Endothelial cell of umbilical vein (primary cell): ENCODE results near the gene EFNA2. TPM values are rescaled to one million over a fixed set of nuclear protein-coding genes. Genes with fewer than 3 reads are reported as not detected.

Experiments used
- BruUV-seq: library from RNA; stranded (reverse); fragments of 400-500 nt; replicated peaks from 2 replicates; lab custom pipeline; 2021; lab: Mats Ljungman, UMichigan
- CTCF ChIA-PET: fragments of 300-600, 350-600 bp; sonication (Branson Sonifier 250); formaldehyde crosslinking; loops from one replicate; lab custom pipeline; 2021; ENCODE audit warnings: antibody characterized with exemption, inconsistent platforms; lab: Charles Lee
- POLR2A ChIA-PET: fragments of 300-600, 350-600 bp; sonication (Branson Sonifier 250); formaldehyde crosslinking; loops from one replicate; lab custom pipeline; 2021; ENCODE audit warnings: antibody characterized with exemption, inconsistent platforms; lab: Charles Lee
- DNase-seq: peaks from one replicate; pipeline ENCODE4 v3.0.0-alpha.2; 2011; ENCODE audit warnings: low read depth, low spot score
- FAIRE-seq: peaks from 2 replicates; lab custom pipeline; 2011; peaks lifted over from hg19 to GRCh38; lab: Jason Lieb, UNC
- H2AFZ ChIP-seq: 2 replicates; pipeline ENCODE4 v1.6.0; 2012; ENCODE audit warnings: low read depth, low read length, control low read depth, inconsistent platforms
- H3K27ac ChIP-seq: 2 replicates; pipeline ENCODE4 v1.5.1; 2011; ENCODE audit warnings: low read depth, mild to moderate bottlenecking, control low read depth, low read length, moderate library complexity; ENCODE audit not compliant: insufficient read depth
- H3K27me3 ChIP-seq, 2 experiments: 2 replicates each; pipeline versions ENCODE4 v1.6.0 to v1.6.1; 2011; ENCODE audit warnings: low read length in 2 of 2, mixed read lengths in 1 of 2; ENCODE audit not compliant: control insufficient read depth in 2 of 2, insufficient read depth in 2 of 2
- H3K36me3 ChIP-seq, 2 experiments: 2 replicates in 1 of 2; 3 replicates in 1 of 2; pipeline ENCODE4 v1.5.1; 2011; ENCODE audit warnings: low read length in 2 of 2, mild to moderate bottlenecking in 1 of 2, moderate library complexity in 1 of 2; ENCODE audit not compliant: control insufficient read depth in 2 of 2, insufficient read depth in 2 of 2; ENCODE audit errors: extremely low read depth in 1 of 2
- H3K4me1 ChIP-seq: 3 replicates; pipeline ENCODE4 v1.5.1; 2011; ENCODE audit warnings: mild to moderate bottlenecking, low read length; ENCODE audit not compliant: control insufficient read depth, insufficient read depth; ENCODE audit errors: extremely low read depth
- H3K4me2 ChIP-seq: 2 replicates; pipeline ENCODE4 v1.6.1; 2011; ENCODE audit warnings: low read length, control low read depth, mixed read lengths; ENCODE audit not compliant: insufficient read depth
- H3K4me3 ChIP-seq, 3 experiments: fragments of 200-600 bp in 1 of 3; sonication (generic), shearing (Covaris generic) in 1 of 3; replicated peaks in 1 of 3; 2 replicates each; pipeline ENCODE4 v1.5.1; 2011 to 2016; ENCODE audit warnings: control low read depth in 3 of 3, low read length in 3 of 3, mild to moderate bottlenecking in 2 of 3, inconsistent platforms in 1 of 3, low read depth in 1 of 3, moderate library complexity in 1 of 3; ENCODE audit not compliant: insufficient read depth in 1 of 3
- H3K79me2 ChIP-seq: 2 replicates; pipeline ENCODE4 v1.6.0; 2012; ENCODE audit warnings: low read length, inconsistent platforms; ENCODE audit not compliant: control insufficient read depth, insufficient read depth
- H3K9ac ChIP-seq: replicated peaks from 2 replicates; pipeline ENCODE3; 2011; ENCODE audit warnings: low read length, control low read depth; ENCODE audit not compliant: insufficient read depth; ENCODE audit errors: extremely low read depth
- H3K9me1 ChIP-seq: replicated peaks from 3 replicates; pipeline ENCODE4 v1.6.0; 2011; ENCODE audit warnings: mild to moderate bottlenecking, low read length; ENCODE audit not compliant: control insufficient read depth, insufficient read depth; ENCODE audit errors: extremely low read depth
- H3K9me3 ChIP-seq: replicated peaks from 2 replicates; pipeline ENCODE4 v1.5.1; 2012; ENCODE audit warnings: low read length, inconsistent platforms; ENCODE audit not compliant: control insufficient read depth, insufficient read depth
- H4K20me1 ChIP-seq: replicated peaks from 2 replicates; pipeline ENCODE3; 2011; ENCODE audit warnings: mild to moderate bottlenecking, low read length; ENCODE audit not compliant: control insufficient read depth, insufficient read depth; ENCODE audit errors: extremely low read depth
- EZH2 ChIP-seq: IDR thresholded peaks from 2 replicates; pipeline ENCODE4 v1.6.1; 2012; ENCODE audit warnings: borderline replicate concordance, low read depth, mild to moderate bottlenecking, moderate library complexity, low read length, inconsistent platforms; ENCODE audit not compliant: severe bottlenecking
- FOS ChIP-seq: IDR thresholded peaks from 2 replicates; pipeline ENCODE4 v1.6.1; 2011; ENCODE audit warnings: mild to moderate bottlenecking, low read length, moderate library complexity, borderline replicate concordance; ENCODE audit not compliant: insufficient read depth
- GATA2 ChIP-seq: IDR thresholded peaks from 2 replicates; pipeline ENCODE4 v1.7.0; 2011; ENCODE audit warnings: low read depth, mild to moderate bottlenecking, moderate library complexity, mixed read lengths, low read length; ENCODE audit not compliant: insufficient read length, insufficient read depth
- JUN ChIP-seq: IDR thresholded peaks from 2 replicates; pipeline ENCODE4 v1.6.1; 2011; ENCODE audit warnings: borderline replicate concordance, low read depth; ENCODE audit not compliant: insufficient read length, insufficient read depth
- MYC ChIP-seq: IDR thresholded peaks from one replicate; pipeline ENCODE4 v1.6.1; 2011; ENCODE audit warnings: mild to moderate bottlenecking, low read depth, low read length
- POLR2A ChIP-seq: IDR thresholded peaks from 2 replicates; pipeline ENCODE4 v1.6.1; 2012; ENCODE audit warnings: low read depth, mild to moderate bottlenecking, control low read depth, low read length
- POLR2AphosphoS5 ChIP-seq: IDR thresholded peaks from 2 replicates; pipeline ENCODE4 v1.6.1; 2012; ENCODE audit warnings: low read depth, mild to moderate bottlenecking, control low read depth, low read length, moderate library complexity; ENCODE audit not compliant: insufficient read depth
- dilution Hi-C: fragments of 300-500 bp; cut with MboI; formaldehyde crosslinking; loops from one replicate; pipeline ENCODE4 v1.15.0; 2019; ENCODE audit warnings: low sequenced_read_pairs; ENCODE audit not compliant: extremely low pct_ligation_motif_present
- intact Hi-C: fragments of 100-400 bp; cut with micrococcal nuclease; formaldehyde crosslinking; loops from one replicate; pipeline ENCODE4 v1.10.0; 2022
- polyA plus RNA-seq, 4 experiments: library from polyadenylated mRNA; depleted of rRNA in 3 of 4; stranded (reverse) in 3 of 4; unstranded in 1 of 4; fragments of >200 nt; gene quantifications; 2 replicates each; pipeline versions ENCODE4 v1.2.1 to v1.2.3, GENCODE V29; 2011 to 2012; ENCODE audit warnings: missing spikeins in 1 of 4
- total RNA-seq: library from RNA; stranded (reverse); gene quantifications from 2 replicates; pipeline ENCODE4 v1.2.3, GENCODE V29; 2021
- TF ChIP-seq, protein P1 (sequence below): IDR thresholded peaks from 2 replicates; pipeline ENCODE4 v1.6.1; 2011; ENCODE audit not compliant: insufficient read depth, insufficient read length
- TF ChIP-seq, protein P2 (sequence below), 2 donors: IDR thresholded peaks; 1 replicate in 1 of 2; 2 replicates in 1 of 2; pipeline ENCODE4 v1.5.1; 2011; ENCODE audit warnings: low read length in 2 of 2, mild to moderate bottlenecking in 2 of 2, moderate library complexity in 2 of 2, control low read depth in 1 of 2, inconsistent platforms in 1 of 2, low read depth in 1 of 2; ENCODE audit not compliant: insufficient read depth in 1 of 2; ENCODE audit errors: extremely low read depth in 1 of 2

EFNA2 gene
- total and polyA plus RNA-seq, 2 donors (not counting 3 experiments of a cell fraction or from before 2014, with no cell fraction given) = 0.52 to 1.1 TPM

DNA sequence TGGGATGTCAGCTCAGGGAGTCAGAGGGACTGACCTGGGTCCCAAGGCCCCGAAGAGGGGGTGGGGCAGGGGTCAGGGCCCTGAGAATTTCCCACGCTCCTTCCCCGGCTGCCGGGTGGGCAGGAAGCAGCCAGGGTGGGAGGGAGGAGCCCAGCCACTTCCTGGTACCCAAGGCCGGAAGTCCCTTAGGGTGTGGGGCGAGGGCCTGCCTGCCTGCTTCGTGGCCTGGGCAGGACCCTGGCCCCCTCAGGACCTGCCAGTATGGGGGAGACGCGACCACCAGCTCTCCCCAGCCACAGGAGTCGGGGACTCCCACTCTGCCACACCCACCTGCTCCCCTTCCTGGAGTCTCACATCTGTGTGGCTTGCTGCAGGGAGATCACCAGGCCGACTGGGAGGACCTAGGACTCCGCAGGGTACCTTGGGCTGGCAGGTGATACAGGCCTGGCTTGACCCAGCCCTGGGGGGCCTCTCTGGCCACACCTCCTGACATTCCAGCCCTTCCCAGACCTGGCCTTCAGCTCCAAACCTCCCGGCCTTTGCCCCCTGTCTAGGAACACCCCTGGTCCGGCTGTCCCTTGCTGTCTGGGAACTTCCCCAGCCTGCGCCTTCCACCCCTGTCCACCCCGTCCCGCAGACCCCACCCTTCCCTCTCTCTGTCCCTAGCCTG lies 26.3 kb upstream of the EFNA2 start:
- Histone ChIP-seq H3K27me3 (no peaks in the 10 kb centered on the region), H3K79me2 (peaks cover 25% of the 10 kb centered on the region), H3K9me1 (no peaks in the 10 kb centered on the region), H3K27ac (peak overlapping the region; percentile 61), H4K20me1 (no peaks in the 10 kb centered on the region), H3K4me1 (peaks cover 47% of the 10 kb centered on the region), H3K4me2 (no peak overlapping the region), H3K9me3 (no peaks in the 10 kb centered on the region), H3K4me3 (no peak overlapping the region), H2AFZ (no peak overlapping the region), H3K36me3 (peaks cover 25 to 26% of the 10 kb centered on the region in 2 experiments), H3K9ac (peak overlapping the region; percentile 41)
- dilution Hi-C loops (no loop called here), intact Hi-C loops (no loop called here)
- FAIRE-seq (peak; percentile 73), DNase-seq (peak; percentile 62)
- BruUV-seq = no TSS peak
- ChIA-PET CTCF (interaction anchor here (7.8 kb wide), 1 partner anchor 15 kb away, joined by 63 read pairs; no protein-coding TSS in a partner anchor), POLR2A (interaction anchor here (0.7 to 3.4 kb wide), 2 partner anchors 10 to 15 kb away, joined by 5 to 19 read pairs; partner anchors contain the start of gene CIRBP)
- TF ChIP-seq, protein P1, sequence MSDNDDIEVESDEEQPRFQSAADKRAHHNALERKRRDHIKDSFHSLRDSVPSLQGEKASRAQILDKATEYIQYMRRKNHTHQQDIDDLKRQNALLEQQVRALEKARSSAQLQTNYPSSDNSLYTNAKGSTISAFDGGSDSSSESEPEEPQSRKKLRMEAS = no peak
- TF ChIP-seq POLR2AphosphoS5 (peak; percentile 96), POLR2A (peak; percentile 98)

DNA sequence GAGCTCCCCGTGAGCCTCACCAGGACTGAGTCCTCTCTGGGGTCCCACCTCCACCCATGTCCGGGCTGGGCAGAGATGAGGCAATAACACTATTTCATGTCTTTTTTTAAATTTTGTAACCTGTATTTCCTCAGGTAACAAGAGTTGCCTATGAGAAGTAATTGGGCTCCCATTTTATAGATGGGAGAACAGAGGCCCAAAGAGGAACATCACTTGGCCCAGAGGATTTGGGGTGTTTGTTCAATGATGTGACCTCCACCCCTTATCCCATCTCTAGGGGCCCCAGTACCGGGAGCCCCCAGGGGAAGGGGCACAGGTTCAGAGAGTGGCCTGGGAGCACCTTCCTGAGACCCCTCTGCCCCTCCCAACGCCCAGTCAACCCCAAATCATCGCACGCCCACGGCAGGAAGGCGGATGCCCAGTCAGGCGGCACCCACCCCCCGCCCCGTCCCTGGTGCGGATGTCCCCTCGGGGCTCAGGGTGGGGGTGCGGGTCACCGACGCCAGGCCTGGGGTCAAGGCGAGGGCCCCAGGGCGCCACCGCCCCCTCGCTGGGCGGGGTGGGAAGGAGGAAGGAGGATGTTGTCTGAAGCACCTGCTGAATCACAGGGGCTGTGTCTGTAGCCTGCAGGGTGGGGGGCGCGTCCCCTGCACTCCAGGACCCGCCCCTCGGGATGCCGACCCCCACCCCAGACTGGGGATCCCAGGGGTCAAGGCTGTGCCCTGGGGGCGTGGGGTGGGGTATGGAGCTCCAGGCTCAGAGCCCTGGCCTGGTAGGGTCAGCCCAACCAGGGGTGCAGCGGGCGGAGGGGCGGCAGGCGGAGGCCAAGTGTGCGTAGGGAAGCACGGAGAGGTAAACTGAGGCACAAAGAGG lies 25.6 kb upstream of the EFNA2 start:
- peak overlapping the region in 1 of 3 experiments; percentile 14 for H3K4me3 ChIP-seq
- H3K36me3 ChIP-seq = peaks cover 17 to 18% of the 10 kb centered on the region in 2 experiments
- no peak overlapping the region for H3K4me2 ChIP-seq
- H3K27ac ChIP-seq = peak overlapping the region; percentile 61
- peaks cover 49% of the 10 kb centered on the region for H3K4me1 ChIP-seq
- no peaks in the 10 kb centered on the region for H3K9me3 ChIP-seq
- intact Hi-C loops = loop anchor here (1.0 kb wide), 1 partner anchor 8 kb away; no protein-coding TSS in a partner anchor
- peaks cover 17% of the 10 kb centered on the region for H3K79me2 ChIP-seq
- no peaks in the 10 kb centered on the region for H3K27me3 ChIP-seq
- ChIA-PET CTCF (interaction anchor here (1.5 to 7.8 kb wide), 2 partner anchors 11 to 16 kb away, joined by 3 to 63 read pairs; no protein-coding TSS in a partner anchor), POLR2A (interaction anchor here (0.7 to 3.4 kb wide), 2 partner anchors 9 to 16 kb away, joined by 5 to 19 read pairs; partner anchors contain the start of gene CIRBP)
- H4K20me1 ChIP-seq = no peaks in the 10 kb centered on the region
- dilution Hi-C loops = no loop called here
- peak; percentile 24 for DNase-seq
- H3K9ac ChIP-seq = no peak overlapping the region
- TF ChIP-seq POLR2A (no peak), FOS (no peak), EZH2 (no peak), POLR2AphosphoS5 (no peak), GATA2 (no peak), JUN (no peak), MYC (no peak)
- TF ChIP-seq, protein P2, sequence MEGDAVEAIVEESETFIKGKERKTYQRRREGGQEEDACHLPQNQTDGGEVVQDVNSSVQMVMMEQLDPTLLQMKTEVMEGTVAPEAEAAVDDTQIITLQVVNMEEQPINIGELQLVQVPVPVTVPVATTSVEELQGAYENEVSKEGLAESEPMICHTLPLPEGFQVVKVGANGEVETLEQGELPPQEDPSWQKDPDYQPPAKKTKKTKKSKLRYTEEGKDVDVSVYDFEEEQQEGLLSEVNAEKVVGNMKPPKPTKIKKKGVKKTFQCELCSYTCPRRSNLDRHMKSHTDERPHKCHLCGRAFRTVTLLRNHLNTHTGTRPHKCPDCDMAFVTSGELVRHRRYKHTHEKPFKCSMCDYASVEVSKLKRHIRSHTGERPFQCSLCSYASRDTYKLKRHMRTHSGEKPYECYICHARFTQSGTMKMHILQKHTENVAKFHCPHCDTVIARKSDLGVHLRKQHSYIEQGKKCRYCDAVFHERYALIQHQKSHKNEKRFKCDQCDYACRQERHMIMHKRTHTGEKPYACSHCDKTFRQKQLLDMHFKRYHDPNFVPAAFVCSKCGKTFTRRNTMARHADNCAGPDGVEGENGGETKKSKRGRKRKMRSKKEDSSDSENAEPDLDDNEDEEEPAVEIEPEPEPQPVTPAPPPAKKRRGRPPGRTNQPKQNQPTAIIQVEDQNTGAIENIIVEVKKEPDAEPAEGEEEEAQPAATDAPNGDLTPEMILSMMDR (IDR thresholded peaks at IDR 0.05; ENCODE audit: extremely low read depth in 1 of 2, insufficient read depth in 1 of 2, low read depth in 1 of 2, low read length in 2 of 2) = no peak
- TF ChIP-seq, protein P1 = no peak
- FAIRE-seq = no peak
- no TSS peak for BruUV-seq
- H3K9me1 ChIP-seq = no peaks in the 10 kb centered on the region
- no peak overlapping the region for H2AFZ ChIP-seq
